AG08396 (cell line): ENCODE results near the gene TMEM145.
"Not testable (repeated sequence)": the region's sequence is repeated elsewhere in the genome, so short reads cannot be mapped to it uniquely, and the experiment has no call there.

Experiments
- DNase-seq: peaks from one replicate; pipeline ENCODE4 v3.0.0; 2012; ENCODE audit warnings: low spot score, mixed read lengths

TMEM145 gene

DNA sequence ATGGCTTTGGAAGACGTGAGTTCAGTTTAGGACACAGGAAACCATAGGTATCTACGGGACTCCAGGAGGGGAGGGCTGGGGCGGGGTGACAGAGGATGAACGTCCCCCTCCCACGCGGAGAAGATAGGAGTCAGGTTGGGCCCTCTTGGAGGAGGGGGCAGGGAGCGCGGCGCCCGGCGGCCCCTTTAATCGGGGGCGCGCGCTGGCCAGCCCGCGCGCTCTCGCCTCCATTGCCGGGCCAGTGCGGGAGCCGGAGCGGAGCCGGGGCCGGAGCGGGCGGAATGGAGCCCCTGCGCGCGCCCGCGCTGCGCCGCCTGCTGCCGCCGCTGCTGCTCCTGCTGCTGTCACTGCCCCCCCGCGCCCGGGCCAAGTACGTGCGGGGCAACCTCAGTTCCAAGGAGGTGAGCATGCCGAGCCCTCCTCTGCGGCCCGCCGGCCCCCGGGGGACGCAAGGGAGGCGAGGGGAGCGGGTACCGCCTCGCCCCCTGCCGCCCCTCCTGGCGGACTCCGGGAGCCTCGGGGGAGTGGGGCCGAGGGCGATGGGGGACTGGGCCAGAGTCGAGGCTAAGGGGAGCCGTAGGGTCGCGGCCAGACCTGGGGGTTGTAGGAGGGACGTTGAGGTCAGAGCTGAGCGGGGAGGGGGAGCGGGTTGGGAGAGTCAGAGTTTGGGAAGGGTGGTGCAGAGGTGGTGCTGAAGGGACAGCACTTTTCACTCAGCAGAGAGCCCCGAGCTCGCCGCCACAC, at the start of gene TMEM145:
TSS of gene TMEM145 (plus strand) at position 214 of the 744 bp plus-strand sequence. CDS start at position 282, 68 bp downstream.
- peak; percentile 90 for DNase-seq

DNA sequence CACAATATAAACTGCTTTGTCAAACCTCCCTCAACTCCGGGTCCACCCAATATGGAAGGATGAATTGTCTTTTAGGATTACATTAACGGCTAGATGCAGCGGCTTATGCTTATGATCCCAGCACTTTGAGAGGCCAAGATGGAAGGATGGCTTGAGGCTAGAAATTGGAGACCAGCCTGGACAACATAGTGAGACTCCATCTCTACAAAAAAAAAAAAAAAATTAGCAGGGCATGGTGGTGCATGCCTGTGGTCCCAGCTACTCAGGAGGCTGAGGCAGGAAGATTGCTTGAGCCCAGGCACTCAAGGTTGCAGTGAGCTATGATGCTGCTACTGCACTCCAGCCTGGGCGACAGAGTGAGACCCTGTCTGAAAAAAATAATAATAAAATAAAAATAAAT, 47.0 kb upstream of the TMEM145 start:
- DNase-seq, result not testable (repeated sequence)

DNA sequence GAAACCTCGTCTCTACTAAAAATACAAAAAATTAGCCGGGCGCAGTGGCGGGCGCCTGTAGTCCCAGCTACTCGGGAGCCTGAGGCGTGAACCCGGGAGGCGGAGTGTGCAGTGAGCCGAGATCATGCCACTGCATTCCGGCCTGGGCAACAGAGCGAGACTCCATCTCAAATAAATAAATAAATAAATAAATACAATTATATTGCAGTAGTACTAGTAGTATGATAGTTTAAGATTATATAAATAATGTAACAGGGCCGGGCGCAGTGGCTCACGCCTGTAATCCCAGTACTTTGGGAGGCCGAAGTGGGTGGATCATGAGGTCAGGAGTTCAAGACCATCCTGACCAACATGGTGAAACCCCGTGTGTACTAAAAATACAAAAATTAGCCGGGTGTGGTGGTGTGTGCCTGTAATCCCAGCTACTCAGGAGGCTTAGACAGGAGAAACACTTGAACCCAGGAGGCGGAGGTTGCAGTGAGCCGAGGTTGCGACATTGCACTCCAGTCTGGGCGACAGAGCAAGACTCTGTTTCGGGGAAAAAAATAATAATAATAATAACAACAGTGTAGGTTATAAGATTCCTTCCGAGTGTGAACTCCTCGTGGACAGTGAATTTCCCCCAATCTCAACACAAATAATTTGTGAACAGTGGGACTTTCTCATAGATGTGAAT, 46.0 kb upstream of the TMEM145 start:
- DNase-seq, result not testable (repeated sequence)

DNA sequence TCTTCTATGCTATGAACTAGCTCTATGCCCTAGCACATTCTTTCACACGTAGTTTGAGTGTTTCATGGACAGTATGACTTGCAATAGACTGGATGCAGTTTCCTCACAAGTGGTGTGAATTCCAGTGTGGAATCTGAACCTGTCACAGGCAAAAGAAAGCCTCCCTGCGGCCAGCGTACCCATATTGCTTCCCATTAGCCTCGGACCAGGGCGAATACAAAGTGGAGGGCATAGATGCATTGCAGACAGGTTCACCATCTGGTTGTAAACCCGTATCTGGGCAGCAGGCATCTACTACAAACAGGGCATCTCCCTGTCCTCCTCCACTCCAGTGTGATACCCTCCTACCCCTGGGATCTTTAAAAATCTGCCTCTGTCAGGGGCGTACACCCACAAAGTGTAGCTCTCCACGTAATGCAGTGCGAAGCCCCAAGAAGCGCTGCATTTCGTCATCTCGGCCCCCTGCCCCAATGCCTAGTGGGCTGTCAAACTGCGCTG, 45.4 kb upstream of the TMEM145 start:
- no peak for DNase-seq

- DNase-seq, result peak; percentile 95
Observed at GRCh38 chr19:42268142-42268703, 44.9 kb upstream of the TMEM145 start.

GRCh38 chr19:42268704-42269477, 44.2 kb upstream of the TMEM145 start, which contains the start of gene CIC:
TSS of gene CIC (plus strand) at chr19:42269252. CDS start at chr19:42271784, 2,532 bp downstream.
- peak; percentile 97 for DNase-seq

GRCh38 chr19:42269478-42270345, 43.4 kb upstream of the TMEM145 start:
- DNase-seq, result no peak

DNA sequence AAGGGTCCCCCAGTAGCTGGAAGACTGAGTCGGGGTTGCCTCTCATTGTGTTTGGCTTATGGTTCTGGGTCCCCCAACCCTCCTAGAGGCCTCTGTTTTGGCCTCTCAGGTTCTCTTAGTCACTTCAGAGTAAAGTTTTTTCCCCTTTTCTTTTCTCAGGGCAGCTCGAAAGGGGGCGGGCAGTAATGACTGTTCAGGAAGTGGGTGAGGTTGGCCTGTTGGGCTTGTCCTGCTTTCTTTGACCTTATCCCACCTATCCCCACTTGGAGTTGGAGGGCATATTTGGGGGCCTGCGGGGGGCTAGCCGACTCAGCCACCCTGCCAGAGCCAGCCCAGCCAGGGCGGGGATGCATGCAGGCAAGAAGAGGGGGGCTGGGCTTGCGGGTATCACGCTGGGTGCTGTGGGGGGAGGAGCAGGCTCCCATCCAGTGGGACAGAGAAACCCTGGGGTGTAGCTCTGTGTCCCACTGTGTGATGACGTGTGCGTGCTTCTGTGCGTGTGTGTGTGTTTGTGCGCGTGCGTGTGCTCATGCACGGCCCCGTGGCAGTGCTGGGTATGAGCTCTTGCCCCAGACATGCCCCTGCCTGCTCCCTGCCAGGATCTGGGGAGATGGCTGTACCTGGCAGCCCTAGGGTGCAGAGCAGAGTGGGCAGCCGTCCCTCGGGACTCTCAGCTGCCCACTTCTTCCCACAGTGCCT, 42.6 kb upstream of the TMEM145 start:
- peak; percentile 81 for DNase-seq

DNA sequence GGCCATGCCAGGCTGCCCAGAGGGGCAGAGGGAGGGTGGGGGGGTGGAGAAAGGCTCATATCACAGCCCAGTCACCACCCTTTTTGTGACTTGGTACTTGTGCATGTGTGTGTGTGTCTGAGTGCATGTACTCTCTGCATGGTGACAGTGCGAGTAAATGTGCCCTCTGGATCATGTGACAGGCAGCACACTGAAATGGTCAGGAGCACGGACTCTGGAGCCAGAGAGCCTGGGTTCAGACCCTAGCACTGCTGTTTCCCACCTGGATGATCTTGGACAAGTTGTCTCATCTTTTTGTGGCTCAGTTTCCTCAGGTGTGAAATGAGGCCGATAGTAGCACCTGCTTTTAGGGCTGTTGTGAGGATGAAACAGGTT, 42.1 kb upstream of the TMEM145 start:
- no peak for DNase-seq

GRCh38 chr19:42271861-42272534, 41.1 kb upstream of the TMEM145 start:
- no peak for DNase-seq

GRCh38 chr19:42272535-42272897, 40.6 kb upstream of the TMEM145 start:
- DNase-seq, result no peak

- no peak for DNase-seq
Observed at GRCh38 chr19:42272989-42273406, 40.1 kb upstream of the TMEM145 start.

GRCh38 chr19:42273407-42274064, 39.6 kb upstream of the TMEM145 start:
- DNase-seq, result no peak

DNA sequence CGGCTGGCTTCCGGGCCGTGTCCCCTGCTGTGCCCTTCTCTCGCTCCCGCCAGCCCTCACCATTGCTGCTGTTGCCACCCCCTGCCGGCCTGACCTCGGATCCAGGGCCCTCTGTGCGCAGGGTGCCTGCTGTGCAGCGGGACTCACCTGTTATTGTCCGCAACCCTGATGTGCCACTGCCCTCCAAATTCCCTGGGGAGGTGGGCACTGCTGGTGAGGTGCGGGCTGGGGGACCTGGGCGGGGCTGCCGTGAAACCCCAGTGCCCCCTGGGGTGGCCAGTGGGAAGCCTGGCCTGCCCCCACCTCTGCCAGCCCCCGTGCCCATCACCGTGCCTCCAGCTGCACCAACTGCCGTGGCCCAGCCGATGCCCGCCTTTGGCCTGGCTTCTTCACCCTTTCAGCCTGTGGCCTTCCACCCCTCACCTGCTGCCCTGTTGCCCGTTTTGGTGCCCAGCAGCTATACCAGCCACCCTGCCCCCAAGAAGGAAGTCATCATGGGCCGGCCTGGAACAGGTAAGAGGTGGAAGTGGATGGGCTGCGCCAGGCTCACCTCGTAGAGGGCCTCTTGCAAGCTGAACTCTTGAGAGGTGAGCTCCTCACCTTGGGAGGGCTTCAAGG, 38.9 kb upstream of the TMEM145 start:
- DNase-seq, result no peak

GRCh38 chr19:42275103-42275502, 38.0 kb upstream of the TMEM145 start:
- DNase-seq, result no peak

DNA sequence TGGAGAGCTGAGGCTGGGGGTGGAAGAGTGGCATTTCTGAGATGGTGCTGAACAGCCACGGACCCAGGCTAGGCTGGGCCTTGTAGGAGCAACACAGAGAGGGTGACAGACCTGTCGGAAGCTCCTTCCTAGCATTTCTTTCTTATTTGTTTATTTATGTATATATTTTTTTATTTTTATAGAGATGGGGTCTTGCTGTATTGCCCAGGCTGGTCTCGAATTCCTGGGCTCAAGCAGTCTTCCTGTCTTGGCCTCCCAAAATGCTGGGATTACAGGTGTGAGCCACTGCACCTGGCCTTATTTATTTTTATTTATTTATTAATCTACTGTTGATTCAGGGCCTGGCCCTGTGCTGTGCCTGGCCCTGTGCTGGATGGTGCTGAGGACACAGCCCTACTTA, 37.6 kb upstream of the TMEM145 start:
- no peak for DNase-seq

DNA sequence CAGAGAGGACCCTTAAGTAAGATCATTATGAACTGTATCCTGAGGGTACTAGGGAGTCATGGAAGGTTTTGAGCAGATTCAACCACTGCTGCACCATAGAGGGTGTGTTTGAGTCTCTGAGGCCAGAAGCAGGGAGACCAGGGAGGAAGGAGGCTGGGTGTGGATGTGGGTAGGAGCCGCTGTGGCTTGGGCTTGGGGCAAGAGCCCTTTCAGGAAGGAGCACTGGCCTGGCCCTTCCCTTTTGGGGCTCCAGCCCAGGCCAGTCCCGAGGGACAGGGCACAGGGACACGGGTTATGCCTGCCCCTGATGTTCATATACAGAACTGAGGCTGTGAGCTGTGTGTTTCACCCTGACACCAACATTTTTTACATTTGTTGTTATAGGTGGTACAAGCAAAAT, 36.8 kb upstream of the TMEM145 start:
- no peak for DNase-seq

DNA sequence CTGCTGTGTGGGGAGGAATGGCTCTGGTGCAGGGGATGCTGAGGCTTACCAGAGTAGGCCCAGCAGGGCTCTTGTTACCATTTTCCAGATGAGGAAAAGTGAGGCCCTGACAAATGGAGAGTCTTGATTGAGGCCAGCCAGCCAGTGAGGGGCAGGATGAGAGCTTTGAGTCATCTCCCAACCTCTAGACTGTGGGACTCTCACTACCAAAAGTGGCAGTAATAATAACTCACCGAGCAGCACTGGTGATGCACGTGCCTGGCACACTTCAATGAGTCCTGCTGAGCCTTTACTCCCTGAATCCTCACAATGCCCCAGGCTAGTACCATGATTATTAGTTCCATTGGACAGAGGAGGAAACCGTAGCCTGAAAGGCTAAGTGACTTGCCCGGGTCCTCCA, 36.3 kb upstream of the TMEM145 start:
- peak; percentile 29 for DNase-seq

GRCh38 chr19:42277821-42278451, 35.2 kb upstream of the TMEM145 start:
- DNase-seq, result peak; percentile 38
